Neural cell (in vitro differentiated cells): ENCODE results near the gene SERGEF. TPM values are rescaled to one million over a fixed set of nuclear protein-coding genes. Genes with fewer than 3 reads are reported as not detected.

Experiments used
- H2AFZ ChIP-seq: fragments of 200-600, 300-800 bp; sonication (generic), shearing (Covaris generic); 2 replicates; pipeline ENCODE4 v1.6.0; 2014; ENCODE audit warnings: low read depth, mild to moderate bottlenecking, antibody characterized with exemption, low read length, moderate library complexity
- H3F3A ChIP-seq: fragments of 200-600 bp; shearing (Covaris generic); 2 replicates; pipeline ENCODE4 v1.6.1; 2016; ENCODE audit warnings: mild to moderate bottlenecking, moderate library complexity, mixed read lengths, antibody characterized with exemption, low read length; ENCODE audit not compliant: insufficient read depth, poor library complexity, severe bottlenecking
- H3K27ac ChIP-seq: fragments of 200-600, 300-800 bp; sonication (generic), shearing (Covaris generic); 2 replicates; pipeline ENCODE4 v1.5.1; 2014; ENCODE audit warnings: mild to moderate bottlenecking, low read length, moderate library complexity
- H3K27me3 ChIP-seq: fragments of 300-800, 200-600 bp; sonication (generic), shearing (Covaris generic); 2 replicates; pipeline ENCODE4 v1.6.0; 2014; ENCODE audit warnings: mild to moderate bottlenecking, low read depth, low read length, moderate library complexity; ENCODE audit not compliant: insufficient read depth
- H3K36me3 ChIP-seq: fragments of 300-800, 200-600 bp; sonication (generic), shearing (Covaris generic); 2 replicates; pipeline ENCODE4 v1.5.1; 2014; ENCODE audit warnings: mild to moderate bottlenecking, antibody characterized with exemption, low read length, moderate library complexity; ENCODE audit not compliant: insufficient read depth
- H3K4me2 ChIP-seq: fragments of 300-800, 200-600 bp; sonication (generic), shearing (Covaris generic); 2 replicates; pipeline ENCODE4 v1.6.0; 2014; ENCODE audit warnings: mild to moderate bottlenecking, low read length
- H3K4me3 ChIP-seq: fragments of 300-800, 200-600 bp; sonication (generic), shearing (Covaris generic); 2 replicates; pipeline ENCODE4 v1.5.1; 2014; ENCODE audit warnings: mild to moderate bottlenecking, low read length, moderate library complexity
- H3K79me2 ChIP-seq: fragments of 200-600 bp; shearing (Covaris generic); replicated peaks from 2 replicates; pipeline ENCODE4 v1.6.0; 2014; ENCODE audit warnings: mild to moderate bottlenecking, low read length, moderate library complexity; ENCODE audit not compliant: insufficient read depth
- H3K9ac ChIP-seq: fragments of 300-800, 200-600 bp; sonication (generic), shearing (Covaris generic); 2 replicates; pipeline ENCODE4 v1.6.1; 2016; ENCODE audit warnings: mild to moderate bottlenecking, low read length, mixed read lengths
- H3K9me2 ChIP-seq: fragments of 200-600 bp; shearing (Covaris generic); 2 replicates; pipeline ENCODE4 v1.6.1; 2016; ENCODE audit warnings: mild to moderate bottlenecking, low read length, mixed read lengths; ENCODE audit not compliant: insufficient read depth
- H3K9me3 ChIP-seq: fragments of 200-600, 300-800 bp; sonication (generic), shearing (Covaris generic); 2 replicates; pipeline ENCODE4 v1.6.1; 2016; ENCODE audit warnings: mild to moderate bottlenecking, mixed run types, low read length, moderate library complexity, mixed read lengths
- H4K20me1 ChIP-seq: fragments of 200-600 bp; shearing (Covaris generic); 2 replicates; pipeline ENCODE4 v1.6.1; 2016; ENCODE audit warnings: mild to moderate bottlenecking, mixed run types; ENCODE audit not compliant: insufficient read depth
- CTCF ChIP-seq: fragments of 450-650 bp; IDR thresholded peaks from 2 replicates; pipeline ENCODE4 v1.5.1; 2014; ENCODE audit warnings: antibody characterized with exemption, mild to moderate bottlenecking, moderate library complexity; ENCODE audit not compliant: poor library complexity, severe bottlenecking
- EP300 ChIP-seq: fragments of 450-650 bp; conservative IDR thresholded peaks from 2 replicates; pipeline ENCODE4 v1.6.1; 2014; ENCODE audit warnings: antibody characterized with exemption, mild to moderate bottlenecking, moderate library complexity; ENCODE audit not compliant: poor library complexity, severe bottlenecking
- EZH2 ChIP-seq: fragments of 200-600, 300-800 bp; shearing (Covaris generic), sonication (generic); IDR thresholded peaks from 2 replicates; pipeline ENCODE4 v1.6.1; 2014; ENCODE audit warnings: antibody characterized with exemption, low read length, borderline replicate concordance, mild to moderate bottlenecking; ENCODE audit not compliant: insufficient read depth, poor library complexity, severe bottlenecking
- MXI1 ChIP-seq: fragments of 450-650 bp; conservative IDR thresholded peaks from 2 replicates; pipeline ENCODE4 v1.6.1; 2014; ENCODE audit warnings: antibody characterized with exemption, mild to moderate bottlenecking; ENCODE audit not compliant: poor library complexity, severe bottlenecking
- POLR2AphosphoS5 ChIP-seq: IDR thresholded peaks from 2 replicates; pipeline ENCODE4 v1.6.1; 2012
- RAD21 ChIP-seq: fragments of 450-650 bp; conservative IDR thresholded peaks from 2 replicates; pipeline ENCODE4 v1.6.1; 2014; ENCODE audit warnings: antibody characterized with exemption, mild to moderate bottlenecking, moderate library complexity
- REST ChIP-seq: IDR thresholded peaks from 2 replicates; pipeline ENCODE4 v1.6.1; 2012; ENCODE audit warnings: borderline replicate concordance
- SMC3 ChIP-seq: fragments of 450-650 bp; conservative IDR thresholded peaks from 2 replicates; pipeline ENCODE4 v1.6.1; 2014; ENCODE audit warnings: antibody characterized with exemption, mild to moderate bottlenecking, moderate library complexity; ENCODE audit not compliant: poor library complexity
- TAF1 ChIP-seq: IDR thresholded peaks from 2 replicates; pipeline ENCODE4 v1.6.1; 2012; ENCODE audit warnings: low read depth
- polyA plus RNA-seq: library from polyadenylated mRNA; depleted of rRNA; stranded (reverse); fragments of >200 nt; gene quantifications from 2 replicates; pipeline ENCODE4 v1.2.3, GENCODE V29; 2014

SERGEF gene
- polyA plus RNA-seq, 1 donor from 2014 or later: 49.6 TPM

- no peak overlapping the region for H3K27ac ChIP-seq
- H3F3A ChIP-seq: no peaks in the 10 kb centered on the region
- H3K4me3 ChIP-seq: no peak overlapping the region
- no peaks in the 10 kb centered on the region for H3K9me3 ChIP-seq
- H3K27me3 ChIP-seq: no peaks in the 10 kb centered on the region
- H3K4me2 ChIP-seq: no peak overlapping the region
- TF ChIP-seq POLR2AphosphoS5: no peak
- no peak for TF ChIP-seq RAD21
- TF ChIP-seq EZH2: no peak
- TF ChIP-seq SMC3: no peak
- no peak for TF ChIP-seq REST
- no peak for TF ChIP-seq CTCF
- TF ChIP-seq MXI1: no peak
- TF ChIP-seq EP300: no peak
- no peak for TF ChIP-seq TAF1
- H3K36me3 ChIP-seq: no peaks in the 10 kb centered on the region
- H4K20me1 ChIP-seq: no peaks in the 10 kb centered on the region
- no peak overlapping the region for H3K9ac ChIP-seq
- H3K79me2 ChIP-seq: peaks cover 22% of the 10 kb centered on the region
- no peaks in the 10 kb centered on the region for H3K9me2 ChIP-seq
- H2AFZ ChIP-seq: no peak overlapping the region
These were observed 245.5 kb downstream of the SERGEF start for GRCh38 chr11:17767301-17767885.

- H3F3A ChIP-seq: no peaks in the 10 kb centered on the region
- H3K9me3 ChIP-seq: no peaks in the 10 kb centered on the region
- peak overlapping the region; percentile 68 for H3K9ac ChIP-seq
- peak overlapping the region; percentile 83 for H3K27ac ChIP-seq
- no peaks in the 10 kb centered on the region for H3K9me2 ChIP-seq
- H2AFZ ChIP-seq: no peak overlapping the region
- TF ChIP-seq TAF1: no peak
- TF ChIP-seq POLR2AphosphoS5: no peak
- TF ChIP-seq MXI1: no peak
- TF ChIP-seq REST: no peak
- TF ChIP-seq EP300: no peak
- no peak for TF ChIP-seq CTCF
- no peak for TF ChIP-seq EZH2
- no peak for TF ChIP-seq SMC3
- TF ChIP-seq RAD21: no peak
- no peaks in the 10 kb centered on the region for H3K27me3 ChIP-seq
- H3K79me2 ChIP-seq: peaks cover 22% of the 10 kb centered on the region
- H4K20me1 ChIP-seq: no peaks in the 10 kb centered on the region
- H3K4me2 ChIP-seq: no peak overlapping the region
- H3K4me3 ChIP-seq: peak overlapping the region; percentile 63
- no peaks in the 10 kb centered on the region for H3K36me3 ChIP-seq
These were observed 246.3 kb downstream of the SERGEF start for GRCh38 chr11:17766590-17766989.
